GM18909 (cell line): ENCODE measurements around the gene DLG2.

Experiments used
- ATAC-seq: cut with Tn5 transposase; IDR thresholded peaks from one replicate; pipeline ENCODE4 v1.9.1; 2021; ENCODE audit warnings: mild to moderate bottlenecking; ENCODE audit not compliant: unreplicated experiment, poor library complexity

The DLG2 gene

GRCh38 chr11:84024266-84024665, 1602.9 kb downstream of the DLG2 start:
- ATAC-seq, result no peak

- no peak for ATAC-seq
Measured at GRCh38 chr11:84022695-84023094, 1604.4 kb downstream of the DLG2 start.

DNA sequence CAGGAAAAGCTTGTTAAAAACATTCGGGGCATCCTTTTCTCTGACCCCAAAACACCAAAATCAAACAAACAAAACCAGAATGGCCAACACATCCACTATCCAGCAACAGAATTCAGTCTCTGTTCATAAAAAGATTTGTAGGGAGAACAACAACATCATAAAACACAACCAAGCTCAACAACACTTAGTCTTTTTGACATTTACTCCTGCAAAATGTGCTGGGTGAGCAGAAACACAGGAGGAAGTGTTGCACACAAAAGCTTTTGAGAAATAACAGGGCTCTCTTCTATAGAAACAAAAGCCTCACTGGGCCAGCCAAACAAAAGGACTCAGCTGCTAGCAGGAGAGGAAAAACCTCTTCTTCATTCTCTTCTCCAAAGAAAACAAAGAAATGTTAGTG, 1604.9 kb downstream of the DLG2 start:
- ATAC-seq, result no peak

- ATAC-seq, result no peak
Measured at GRCh38 chr11:84021291-84021690, 1605.9 kb downstream of the DLG2 start.

DNA sequence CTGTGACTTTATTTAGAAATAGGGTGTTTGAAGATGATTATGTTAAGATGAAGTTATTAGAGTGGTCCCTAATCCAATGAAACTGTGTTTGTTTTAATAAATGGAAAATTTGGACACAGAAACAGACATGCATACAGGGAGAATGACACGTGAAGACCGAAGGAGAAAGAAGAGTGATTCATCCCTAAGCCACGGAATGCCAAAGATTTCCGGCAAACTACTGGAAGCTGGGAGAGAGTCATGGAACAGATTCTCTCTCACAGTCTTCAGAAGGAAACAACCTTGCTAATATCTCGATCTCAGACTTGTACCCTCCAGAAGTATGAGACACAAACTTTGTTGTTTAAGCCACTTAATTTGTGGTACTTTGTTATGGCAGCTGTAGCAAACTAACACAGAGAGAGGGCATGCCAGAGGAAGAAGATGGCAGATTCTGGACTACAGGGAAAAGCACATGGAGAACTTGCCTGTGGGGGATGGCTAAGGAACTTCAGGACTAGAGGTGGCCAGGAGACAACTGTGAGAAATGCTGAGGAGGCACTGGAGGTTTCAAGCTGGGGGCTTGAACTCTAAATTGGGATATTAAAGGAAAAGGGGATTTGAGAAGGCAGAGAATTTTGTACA, 1607.5 kb downstream of the DLG2 start:
- no peak for ATAC-seq

DNA sequence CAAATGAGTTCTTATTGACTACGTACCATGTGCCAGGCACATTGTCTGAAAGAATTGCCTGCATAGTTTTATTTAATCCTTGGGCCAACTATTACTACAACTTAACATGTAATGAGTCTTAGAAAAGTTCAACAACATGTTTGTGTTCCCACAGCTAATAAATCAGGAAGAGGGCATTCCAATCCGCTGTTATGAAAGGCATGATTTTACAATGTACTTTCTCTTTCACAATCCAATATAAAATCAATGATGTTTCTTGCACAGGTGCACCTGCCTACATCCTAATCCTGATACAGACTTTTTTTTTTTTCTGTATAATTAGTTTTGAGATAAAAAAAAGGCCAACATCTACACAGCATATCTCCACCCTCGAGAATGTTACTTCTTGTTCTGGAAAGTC, 1612.6 kb downstream of the DLG2 start:
- no peak for ATAC-seq

DNA sequence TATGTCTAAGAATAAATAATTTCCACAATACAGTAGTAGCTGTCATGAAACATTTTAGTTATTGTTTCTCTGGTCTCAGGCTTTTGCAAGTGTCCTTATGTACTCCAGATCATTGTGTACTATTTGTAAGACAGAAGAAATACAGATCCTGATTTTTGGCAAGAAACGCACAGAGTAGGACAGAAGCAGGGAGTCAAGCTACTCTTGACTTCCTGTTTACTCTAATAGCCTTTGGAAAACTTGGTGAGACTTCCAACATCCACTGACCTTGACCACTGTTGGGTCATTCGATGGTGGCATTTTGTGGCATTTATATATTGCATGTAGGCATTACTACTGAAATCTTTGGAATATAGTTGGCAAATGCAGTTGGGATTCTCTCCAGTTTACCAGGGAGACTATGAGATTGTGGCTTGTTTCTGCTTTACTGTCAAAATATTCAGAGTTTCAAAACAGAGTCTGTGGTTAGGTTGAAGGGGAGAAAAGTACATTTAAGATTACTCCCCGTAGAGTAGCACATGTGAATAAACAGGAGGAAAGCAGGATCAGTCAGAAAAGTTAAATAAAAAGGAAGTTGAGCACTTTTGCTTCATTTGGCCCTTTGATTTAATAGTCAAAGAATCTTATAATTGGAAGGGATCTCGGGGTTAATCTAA, 1614.8 kb downstream of the DLG2 start:
- no peak for ATAC-seq

DNA sequence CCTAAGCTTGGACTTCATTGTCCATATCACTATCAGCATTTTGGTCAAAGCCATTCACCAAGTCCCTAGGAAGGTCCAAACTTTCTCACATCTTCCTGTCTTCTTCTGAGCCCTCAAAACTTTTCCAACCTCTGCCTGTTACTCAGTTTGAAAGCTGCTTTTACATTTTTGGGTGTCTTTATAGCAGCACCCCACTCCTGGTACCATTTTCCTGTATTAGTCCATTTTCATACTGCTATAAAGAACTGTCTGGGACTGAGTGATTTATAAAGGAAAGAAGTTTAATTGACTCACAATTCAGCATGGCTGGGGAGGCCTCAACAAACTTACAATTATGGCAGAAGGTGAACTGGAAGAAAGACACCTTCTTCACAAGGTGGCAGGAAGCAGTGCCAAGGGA, 1624.0 kb downstream of the DLG2 start:
- no peak for ATAC-seq

- ATAC-seq, result no peak
Measured at GRCh38 chr11:83998921-83999320, 1628.2 kb downstream of the DLG2 start.

DNA sequence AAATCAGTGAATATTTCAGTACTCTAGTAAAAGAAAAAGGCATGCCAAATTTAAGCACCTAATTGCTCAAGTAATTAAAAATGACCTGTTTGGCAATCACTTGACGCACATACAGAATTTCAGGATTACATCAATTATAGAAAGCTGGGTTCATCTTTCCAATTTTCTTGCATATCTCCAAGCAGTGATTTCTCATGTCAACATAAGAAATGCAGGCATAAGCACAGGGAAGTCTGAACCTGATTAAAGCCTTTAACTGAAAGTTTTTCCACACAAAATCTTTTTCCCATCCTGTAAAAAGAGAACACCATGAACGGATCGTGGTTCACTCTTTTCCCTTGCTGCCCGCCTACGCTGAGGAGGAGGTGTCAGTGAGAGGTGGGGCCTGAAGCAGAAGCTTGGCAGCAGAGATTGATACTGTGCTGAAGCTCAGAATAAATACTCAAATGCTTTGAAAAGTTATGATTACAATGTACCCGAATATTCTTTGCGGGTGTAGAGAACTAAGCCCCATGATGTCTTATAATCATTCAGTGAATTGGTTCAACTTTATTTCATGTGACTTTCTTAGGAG, 1636.9 kb downstream of the DLG2 start:
- ATAC-seq, result no peak

- no peak for ATAC-seq
Measured at GRCh38 chr11:83982825-83983224, 1644.3 kb downstream of the DLG2 start.

DNA sequence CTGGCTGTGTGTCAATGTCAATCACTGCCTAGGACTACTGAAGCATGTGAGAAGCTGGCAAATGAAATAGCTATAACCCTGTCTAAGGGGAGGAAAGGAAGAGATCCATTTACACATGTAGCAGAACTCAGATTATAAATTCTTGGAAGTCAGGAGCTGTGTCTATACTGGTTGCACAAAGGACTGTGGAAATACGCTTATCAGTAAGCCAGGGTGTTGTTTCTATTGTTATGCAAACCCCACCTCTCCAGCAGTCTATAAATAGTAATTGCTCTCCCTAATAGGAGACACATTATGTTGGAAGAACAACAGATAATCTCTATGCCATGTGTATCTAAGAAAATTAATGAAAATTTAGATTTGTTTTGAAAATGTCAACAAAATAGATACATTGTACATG, 1647.6 kb downstream of the DLG2 start:
- ATAC-seq, result no peak

DNA sequence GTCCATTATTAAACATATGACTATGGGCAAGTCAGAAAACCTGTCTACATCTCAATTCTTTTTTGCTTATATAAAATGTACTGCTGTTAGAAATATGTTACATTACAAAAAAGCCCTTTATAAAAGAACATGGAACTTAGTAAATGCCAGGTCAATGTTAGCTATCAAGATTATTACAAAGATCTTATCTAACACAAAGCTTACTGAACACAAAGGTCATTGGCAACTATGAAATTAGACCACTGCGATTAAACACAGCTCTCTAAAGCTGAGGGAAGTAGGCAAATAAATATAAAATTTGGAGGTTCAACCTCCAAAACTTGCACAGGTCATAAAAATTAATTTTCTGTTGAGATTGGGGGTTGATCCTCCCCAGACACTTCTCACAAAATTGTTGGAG, 1648.2 kb downstream of the DLG2 start:
- no peak for ATAC-seq

DNA sequence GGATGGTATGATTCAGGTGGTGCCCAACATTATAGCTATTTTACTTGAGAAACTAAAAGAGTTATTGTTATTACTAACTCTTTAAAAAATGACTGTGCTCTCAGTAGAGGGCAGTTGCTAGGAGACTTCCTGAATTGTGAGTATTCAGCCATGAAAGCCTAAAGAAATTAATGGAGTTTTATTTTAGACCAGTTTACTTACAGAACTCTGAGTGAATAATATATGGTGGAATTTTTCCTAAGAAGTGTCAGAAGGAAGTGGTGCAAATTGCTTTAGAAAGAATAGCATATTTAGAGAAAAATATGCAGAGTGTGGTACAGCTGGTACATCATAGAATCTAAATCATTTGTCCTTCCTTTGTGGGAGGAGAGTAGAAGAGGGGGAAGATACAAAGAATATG, 1651.1 kb downstream of the DLG2 start:
- no peak for ATAC-seq

GRCh38 chr11:83972536-83972935, 1654.6 kb downstream of the DLG2 start:
- ATAC-seq, result no peak

GRCh38 chr11:83971063-83971462, 1656.1 kb downstream of the DLG2 start:
- peak; percentile 49 for ATAC-seq

DNA sequence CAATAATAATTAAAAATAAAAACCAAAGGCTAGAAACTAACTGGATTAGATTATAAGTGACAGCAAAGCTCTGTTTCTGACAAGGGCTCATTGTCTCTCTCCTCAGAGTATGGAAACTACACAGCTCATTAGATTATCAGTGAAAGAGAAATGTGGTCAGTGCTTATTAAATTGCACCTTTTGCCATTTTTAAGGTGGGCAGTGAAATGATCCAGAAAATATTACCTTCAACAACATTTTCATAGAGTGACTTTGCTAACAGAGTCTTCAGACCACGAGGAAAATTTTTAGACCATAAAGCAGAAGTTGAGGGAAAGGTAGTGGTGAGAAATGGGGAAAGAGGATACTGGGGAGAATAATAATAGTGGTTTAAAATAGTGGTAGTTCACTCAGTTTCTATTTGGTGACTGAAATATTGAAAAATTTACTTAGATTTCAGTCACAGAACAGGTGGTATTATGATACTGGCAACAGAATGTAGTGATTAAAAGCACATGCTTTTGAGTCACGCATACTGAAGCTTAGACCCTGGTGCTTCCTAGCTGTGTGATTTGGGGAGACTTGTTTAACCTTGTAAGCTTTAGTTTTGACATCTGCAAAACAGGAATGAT, 1657.0 kb downstream of the DLG2 start:
- peak; percentile 87 for ATAC-seq

DNA sequence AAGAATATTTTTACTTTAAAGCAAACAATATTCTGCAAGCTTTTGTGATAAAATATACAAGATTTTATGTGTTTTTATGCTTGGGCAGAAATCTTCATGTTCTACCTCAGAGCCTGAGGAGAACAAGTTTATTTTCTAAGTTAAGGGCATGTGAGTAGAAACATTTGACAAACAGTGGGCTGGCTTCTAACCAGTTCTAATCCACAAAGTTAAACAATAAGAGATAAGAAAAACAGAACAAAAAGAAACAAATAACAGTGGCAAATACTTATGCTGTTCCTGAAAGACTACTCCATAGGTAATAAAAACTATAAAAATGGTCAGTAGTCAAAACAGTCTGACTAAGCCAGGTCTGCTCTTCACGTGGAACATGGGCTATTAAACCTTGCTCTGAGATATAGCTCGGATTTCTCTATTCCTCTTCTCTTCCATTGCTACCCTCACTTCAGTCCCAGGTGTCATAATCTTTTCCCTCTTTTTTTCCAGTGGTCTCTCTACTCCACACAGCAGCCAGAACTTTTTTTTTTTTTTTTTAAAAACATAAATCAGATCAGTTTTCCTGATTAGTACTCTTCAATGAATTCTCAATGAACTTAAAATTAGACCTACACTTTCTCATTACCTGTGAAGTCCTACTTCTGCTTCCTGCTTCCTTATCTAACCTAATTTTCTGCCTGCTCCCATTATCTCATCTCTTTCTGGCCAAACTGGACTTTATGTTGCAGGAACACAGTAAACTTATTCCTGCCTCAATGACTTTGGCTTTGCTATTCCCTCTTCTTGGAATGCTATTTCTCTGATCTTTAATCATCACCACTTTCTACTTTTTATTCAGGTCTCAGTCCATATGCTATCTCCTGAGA, 1669.9 kb downstream of the DLG2 start:
- no peak for ATAC-seq

DNA sequence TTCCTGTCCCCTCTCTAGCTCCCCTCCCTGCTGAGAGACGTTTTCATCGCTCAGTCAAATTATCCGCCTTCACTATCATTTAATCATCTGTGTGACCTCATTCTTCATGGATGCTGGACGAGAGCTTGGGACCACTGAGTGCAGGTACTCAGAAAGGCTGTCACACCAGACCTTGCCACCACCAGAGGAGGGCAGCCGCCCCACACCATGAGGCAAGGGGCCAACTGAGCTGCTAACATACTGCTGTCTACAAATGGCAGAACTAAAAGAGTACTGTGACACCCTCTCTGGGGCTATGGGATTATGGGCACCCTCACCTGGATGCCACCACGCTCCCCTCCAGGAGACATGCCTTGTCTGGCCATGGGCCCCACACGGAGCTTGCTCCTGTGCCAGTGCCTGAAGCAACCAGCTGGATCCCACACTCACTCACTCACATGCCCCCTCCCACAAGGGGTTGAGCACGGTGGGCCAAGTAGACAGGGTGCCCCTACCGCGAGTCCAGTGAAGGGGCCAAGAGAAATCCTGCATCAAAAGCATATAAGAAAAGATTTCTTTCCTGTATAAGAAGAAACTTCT, 1670.9 kb downstream of the DLG2 start:
- ATAC-seq, result no peak

- no peak for ATAC-seq
Measured at GRCh38 chr11:83954780-83955179, 1672.4 kb downstream of the DLG2 start.
